Liver (tissue), 3 donors: ENCODE measurements around the gene LAMC2.

ENCODE experiments used
- EGR1 ChIP-seq, 2 donors: IDR thresholded peaks; 2 replicates each; pipeline ENCODE4 v1.6.1; 2016 to 2018; ENCODE audit warnings: antibody characterized with exemption in 2 of 2, low read depth in 2 of 2
- HNF4A ChIP-seq, 2 donors: conservative IDR thresholded peaks; 2 replicates each; pipeline ENCODE4 v1.6.1; 2016; ENCODE audit warnings: antibody characterized with exemption in 2 of 2, mild to moderate bottlenecking in 2 of 2
- YY1 ChIP-seq: IDR thresholded peaks from 2 replicates; pipeline ENCODE4 v1.6.1; 2016; ENCODE audit warnings: antibody characterized with exemption, mild to moderate bottlenecking
- TF ChIP-seq, protein P1 (sequence below): fragments of 150-350 bp; IDR thresholded peaks from 2 replicates; pipeline ENCODE4 v1.5.1; 2017; ENCODE audit warnings: improper control_type of control experiment, low read depth, low read length; ENCODE audit not compliant: missing input control
- donor health status: healthy.
- donor health status: healthy.

- TF ChIP-seq, protein P1, sequence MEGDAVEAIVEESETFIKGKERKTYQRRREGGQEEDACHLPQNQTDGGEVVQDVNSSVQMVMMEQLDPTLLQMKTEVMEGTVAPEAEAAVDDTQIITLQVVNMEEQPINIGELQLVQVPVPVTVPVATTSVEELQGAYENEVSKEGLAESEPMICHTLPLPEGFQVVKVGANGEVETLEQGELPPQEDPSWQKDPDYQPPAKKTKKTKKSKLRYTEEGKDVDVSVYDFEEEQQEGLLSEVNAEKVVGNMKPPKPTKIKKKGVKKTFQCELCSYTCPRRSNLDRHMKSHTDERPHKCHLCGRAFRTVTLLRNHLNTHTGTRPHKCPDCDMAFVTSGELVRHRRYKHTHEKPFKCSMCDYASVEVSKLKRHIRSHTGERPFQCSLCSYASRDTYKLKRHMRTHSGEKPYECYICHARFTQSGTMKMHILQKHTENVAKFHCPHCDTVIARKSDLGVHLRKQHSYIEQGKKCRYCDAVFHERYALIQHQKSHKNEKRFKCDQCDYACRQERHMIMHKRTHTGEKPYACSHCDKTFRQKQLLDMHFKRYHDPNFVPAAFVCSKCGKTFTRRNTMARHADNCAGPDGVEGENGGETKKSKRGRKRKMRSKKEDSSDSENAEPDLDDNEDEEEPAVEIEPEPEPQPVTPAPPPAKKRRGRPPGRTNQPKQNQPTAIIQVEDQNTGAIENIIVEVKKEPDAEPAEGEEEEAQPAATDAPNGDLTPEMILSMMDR = no peak
- no peak for TF ChIP-seq HNF4A (conservative IDR thresholded peaks at IDR 0.05)
- no peak for TF ChIP-seq YY1
- no peak for TF ChIP-seq EGR1 (IDR thresholded peaks at IDR 0.05; ENCODE audit: low read depth in 2 of 2)
These were observed 65.3 kb downstream of the LAMC2 start for GRCh38 chr1:183251101-183251958.
